GDM1 (cell line): ENCODE results near the gene IARS1.
A peak's percentile ranks its signal among the peaks of the same experiment; 100 is the strongest.

Experiments used
- DNase-seq: peaks from one replicate; lab custom pipeline; 2025; lab: John Stamatoyannopoulos, UW

Gene IARS1

DNA sequence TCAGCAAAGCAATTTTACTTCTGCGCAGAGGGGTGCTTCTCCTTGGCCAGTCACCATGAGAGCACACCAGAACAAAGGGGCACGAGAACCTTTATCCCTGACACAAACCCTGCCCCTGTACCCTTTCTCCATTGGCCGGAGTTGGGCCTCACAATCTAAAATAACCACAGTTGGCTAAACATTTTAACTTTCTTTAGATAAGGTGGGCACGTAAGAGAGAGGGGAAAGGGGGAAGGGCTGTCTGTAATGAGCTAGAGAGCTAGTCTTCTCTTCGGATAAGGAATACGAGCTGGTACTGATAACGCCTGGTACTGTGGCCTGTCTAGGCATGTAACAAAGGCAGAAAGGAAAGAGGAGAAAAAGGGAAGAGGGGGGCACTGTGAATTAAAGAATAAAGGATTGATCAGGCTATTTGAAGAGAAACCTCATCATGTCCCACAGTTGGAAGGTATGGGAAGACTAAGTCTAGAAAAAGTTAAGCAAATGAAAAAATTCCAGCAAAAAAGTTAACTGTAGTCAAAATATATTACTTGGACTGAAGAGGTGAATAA lies 1.8 kb upstream of the IARS1 start:
- no peak for DNase-seq

DNA sequence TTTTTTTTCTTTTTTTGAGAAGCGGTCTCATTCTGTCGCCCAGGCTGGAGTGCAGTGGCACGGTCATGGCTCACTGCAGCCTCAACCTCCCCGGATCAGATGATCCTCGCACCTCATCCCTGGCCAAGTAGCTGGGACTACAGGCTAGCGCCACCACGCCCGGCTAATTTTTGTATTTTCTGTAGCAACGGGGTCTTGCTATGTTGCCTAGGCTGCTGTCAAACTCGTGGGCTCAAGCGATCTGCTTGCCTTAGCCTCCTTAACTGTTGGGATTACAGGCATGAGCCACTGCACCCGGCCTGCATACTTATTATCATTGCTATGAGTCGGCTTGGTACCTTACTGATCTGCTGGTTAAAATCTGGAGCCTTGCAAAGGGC lies 790 bp upstream of the IARS1 start:
- DNase-seq, result no peak

DNA sequence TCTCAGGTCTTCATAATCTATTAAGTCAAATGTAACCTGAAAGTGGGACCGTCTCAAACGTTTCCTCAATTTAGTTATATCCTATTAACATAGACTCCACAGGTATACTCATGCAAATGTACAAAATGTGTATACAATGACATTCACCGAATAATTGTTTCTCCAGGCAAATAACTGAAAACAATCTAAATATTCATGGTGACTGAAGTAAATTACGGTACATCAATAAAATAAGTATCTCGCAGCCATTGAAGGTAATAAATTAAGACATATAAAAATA lies 482 bp downstream of the IARS1 start:
- no peak for DNase-seq

DNA sequence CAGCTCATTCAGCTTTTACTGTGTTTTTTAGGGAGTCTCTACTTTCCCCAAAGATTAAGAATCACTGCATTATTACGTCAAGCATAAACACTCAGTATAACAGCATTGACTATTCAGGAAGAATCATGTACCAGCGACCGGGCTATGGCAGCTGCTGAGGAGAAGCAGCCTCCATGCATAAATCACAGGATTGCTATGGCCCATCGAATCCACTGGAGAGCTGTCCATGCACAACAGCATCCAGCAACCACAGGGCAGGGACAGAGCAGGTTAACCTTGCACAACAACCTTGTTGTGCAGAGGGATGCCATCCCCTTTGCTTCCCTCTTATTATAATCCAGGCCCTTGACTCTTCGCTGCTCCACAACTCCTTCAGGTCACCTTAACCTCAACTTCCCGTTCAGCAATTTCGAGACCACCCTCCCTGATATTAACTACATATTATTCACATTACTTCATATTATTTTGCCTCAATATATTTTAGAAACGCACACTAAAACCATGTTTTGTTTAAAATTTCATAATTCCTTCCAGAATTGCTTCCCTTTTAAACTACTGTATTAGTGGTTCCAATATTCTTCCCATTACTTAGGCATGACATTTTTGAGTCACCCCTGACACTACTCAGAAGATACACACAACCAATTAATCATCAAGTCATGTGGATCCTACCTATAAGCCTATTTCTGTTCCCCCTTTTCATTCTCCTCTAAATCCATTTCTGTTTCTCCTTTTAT lies 991 bp downstream of the IARS1 start:
- no peak for DNase-seq

DNA sequence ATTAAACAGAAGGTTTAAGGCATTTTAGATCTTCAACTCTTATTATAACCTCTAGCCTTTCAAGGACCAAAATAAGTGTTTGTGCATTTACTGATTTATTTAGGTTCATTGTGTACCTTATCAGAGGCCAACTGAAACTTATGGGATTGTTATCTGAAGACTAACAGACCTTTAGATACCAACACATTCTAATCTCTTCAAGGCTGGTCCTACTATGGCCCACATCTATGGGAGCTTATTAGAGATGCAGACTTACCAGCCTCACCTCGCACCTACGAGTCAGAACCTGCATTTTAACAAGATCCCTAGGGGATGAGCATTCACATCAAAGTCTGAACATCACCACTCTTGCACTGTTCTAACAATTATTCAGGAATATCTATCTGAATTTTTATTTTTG lies 1.9 kb downstream of the IARS1 start:
- DNase-seq, result no peak

DNA sequence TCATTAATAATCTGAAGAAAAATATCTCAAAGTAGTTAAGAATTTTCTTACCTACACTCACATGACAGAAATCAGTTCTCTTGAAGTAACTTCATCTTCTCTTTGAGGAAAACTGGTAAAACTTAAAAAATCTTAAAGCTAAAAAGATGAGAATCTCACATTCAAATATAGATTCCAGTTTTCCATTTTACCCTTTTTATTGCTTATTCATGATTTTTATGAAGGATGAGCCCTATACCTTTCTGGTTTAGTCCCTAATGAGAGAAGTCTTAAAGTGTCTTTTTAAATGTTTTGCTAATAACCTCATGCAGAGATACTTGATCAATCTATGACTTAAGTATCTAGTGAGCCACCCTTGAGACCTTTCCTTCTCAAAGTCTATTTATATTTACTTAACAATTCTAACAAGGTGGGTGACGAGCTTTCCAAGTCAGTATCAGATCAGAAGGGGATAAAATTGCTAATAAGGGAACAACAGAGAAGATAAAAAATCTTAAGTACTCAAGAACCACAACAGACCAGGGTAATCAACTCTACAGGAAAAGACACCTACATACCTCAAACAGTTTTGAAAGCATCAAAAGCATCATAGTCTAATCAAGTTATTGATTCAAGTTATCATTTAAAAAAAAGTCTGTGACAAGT lies 2.6 kb downstream of the IARS1 start:
- no peak for DNase-seq

DNA sequence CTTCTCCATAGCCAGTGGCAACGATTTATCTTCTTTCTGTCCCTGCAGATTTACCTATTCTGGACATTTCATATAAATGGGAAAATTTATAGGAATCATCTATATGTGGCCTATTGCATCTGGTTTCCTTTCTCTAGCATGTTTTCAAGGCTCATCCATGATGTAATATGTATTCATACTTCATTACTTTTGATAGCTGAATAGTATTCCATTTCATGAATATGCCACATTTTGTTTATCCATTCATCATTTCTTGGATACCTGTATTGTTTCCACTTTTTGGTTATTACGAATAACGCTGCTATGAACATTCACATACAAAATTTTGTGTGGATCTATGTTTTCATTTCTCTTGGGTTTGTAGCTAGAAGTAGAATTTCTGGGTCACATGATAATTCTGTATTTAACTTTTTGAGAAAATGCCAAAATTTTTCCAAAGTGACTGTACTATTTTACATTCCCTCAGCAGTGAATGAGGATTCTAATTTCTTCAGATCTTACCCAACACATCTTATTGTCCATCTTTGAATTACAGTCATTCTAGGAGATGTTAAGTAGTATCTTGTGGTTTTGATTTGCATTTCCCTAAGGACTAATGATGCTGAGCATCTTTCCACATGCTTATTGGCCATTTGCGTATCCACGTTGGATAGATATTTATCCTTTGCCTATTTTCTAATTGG lies 3.6 kb downstream of the IARS1 start:
- DNase-seq, result no peak

DNA sequence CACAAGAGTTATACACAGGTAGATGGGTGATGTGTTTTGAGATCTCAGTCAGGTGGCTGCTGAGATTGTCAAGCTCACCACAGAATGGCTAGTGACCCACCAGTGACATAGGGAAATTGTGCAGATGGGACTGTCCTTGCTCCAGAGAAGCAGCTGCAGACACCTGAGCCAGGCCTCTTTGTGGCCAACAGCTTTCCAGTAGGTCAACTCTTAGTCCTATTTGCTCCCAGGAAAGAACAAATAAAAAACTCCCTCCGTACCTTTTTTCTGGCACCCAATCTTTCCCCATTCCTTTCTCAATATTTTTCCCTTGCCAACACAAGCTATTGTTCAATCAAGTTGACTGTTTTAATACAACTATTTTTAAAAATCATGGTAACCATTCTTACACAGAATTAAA lies 14.2 kb downstream of the IARS1 start:
- DNase-seq, result no peak

DNA sequence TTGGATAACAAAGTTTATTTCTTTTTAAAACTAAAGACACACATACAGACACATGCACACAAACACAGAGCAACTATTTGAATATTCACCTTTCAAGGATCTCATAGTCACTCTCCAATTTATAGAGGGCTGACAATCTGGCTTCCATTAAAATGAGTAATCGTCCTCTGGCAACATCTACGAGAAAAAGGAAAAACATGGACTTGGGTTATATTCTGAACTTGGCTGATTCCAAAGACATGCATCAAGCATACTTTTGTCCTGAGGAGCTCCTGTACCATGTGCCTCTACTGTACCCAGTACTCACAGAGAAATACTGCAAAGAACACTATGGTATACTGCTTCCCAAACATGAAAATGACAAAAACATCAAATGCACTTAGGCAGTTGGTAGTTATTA lies 15.4 kb downstream of the IARS1 start:
- DNase-seq, result no peak

DNA sequence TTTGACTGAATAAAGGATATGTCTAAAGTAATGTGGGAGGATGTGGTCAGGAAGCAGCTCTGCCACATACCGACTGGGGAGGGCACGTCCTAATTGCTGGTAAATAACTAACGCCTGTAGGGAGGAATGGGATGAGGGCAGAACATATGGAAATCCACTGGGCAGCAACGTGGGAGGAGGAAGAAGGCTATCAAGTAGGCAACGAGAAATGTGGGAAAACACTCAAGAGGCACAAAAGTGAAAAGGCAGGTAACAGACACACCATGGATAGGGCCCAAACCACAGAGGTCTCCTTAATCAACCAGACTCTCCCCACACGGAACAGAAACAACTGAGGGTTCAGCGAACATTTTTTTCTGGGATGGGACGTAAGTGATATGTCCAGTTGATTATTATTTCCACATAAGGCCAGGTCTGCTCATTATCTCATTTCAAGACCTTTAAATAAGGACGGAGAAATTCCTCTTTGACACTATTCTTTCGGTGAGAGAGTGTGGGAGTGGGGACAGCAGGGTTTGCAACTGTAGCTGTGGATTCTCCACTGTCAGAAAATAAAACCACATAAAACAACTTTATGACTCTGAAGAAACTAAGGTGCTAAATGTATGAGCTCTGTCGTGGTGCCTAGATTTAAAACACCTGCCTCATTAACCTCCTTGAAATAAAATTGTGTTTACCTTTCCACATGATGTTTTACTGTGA lies 17.0 kb downstream of the IARS1 start:
- DNase-seq, result peak; percentile 10

DNA sequence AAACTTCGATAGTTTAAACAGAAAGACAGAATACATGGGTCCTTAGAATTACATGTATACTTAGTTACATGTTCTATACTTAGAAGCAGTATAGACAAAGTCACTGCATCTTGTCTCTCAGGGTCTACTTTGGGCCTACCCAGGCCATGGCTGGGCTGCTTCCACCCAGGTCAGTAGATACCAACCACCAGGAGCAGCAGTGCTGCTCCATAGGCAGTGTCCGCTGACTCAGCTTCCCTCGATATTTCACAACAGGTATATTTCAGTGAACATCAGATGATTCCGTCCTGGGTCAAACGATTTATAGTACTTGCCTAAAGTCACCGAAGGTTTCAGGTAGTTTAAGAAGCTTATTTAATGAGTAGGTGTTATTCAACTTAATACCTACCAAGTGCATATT lies 18.0 kb downstream of the IARS1 start:
- no peak for DNase-seq

DNA sequence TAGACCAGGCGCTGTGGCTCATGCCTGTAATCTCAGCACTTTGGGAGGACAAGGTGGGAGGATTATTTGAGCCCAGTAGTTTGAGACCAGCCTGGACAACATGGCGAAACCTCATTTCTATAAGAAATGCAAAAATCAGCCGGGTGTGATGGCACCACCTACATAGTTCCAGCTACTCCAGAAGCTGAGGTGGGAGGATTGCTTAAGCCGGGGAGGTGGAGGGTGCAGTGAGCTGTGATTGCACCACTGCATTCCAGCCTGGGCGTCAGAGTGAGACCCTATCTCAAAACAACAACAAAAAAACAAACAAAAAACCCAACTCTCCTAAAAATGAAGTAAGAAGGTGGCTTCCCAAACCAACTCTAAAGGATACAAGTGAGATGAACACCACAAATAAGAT lies 23.0 kb downstream of the IARS1 start:
- no peak for DNase-seq

DNA sequence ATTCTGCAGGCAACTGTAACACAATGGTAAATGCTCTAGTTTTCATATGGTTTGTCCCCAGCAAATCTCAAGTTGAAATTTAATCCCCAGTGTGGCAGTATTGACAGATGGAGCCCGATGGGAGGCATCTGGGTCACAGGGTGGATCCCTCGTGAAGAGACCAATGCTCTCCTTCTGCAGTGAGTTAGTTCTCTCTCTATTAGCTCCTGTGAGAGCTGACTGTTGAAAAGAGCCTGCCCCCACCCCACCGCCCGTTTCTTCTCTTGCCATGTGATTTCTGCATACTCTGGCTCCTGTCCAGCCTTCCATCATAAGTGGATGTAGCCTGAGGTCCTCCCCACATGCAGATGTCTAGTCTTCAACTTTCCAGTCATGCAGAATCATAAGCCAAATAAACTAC lies 27.0 kb downstream of the IARS1 start:
- no peak for DNase-seq

DNA sequence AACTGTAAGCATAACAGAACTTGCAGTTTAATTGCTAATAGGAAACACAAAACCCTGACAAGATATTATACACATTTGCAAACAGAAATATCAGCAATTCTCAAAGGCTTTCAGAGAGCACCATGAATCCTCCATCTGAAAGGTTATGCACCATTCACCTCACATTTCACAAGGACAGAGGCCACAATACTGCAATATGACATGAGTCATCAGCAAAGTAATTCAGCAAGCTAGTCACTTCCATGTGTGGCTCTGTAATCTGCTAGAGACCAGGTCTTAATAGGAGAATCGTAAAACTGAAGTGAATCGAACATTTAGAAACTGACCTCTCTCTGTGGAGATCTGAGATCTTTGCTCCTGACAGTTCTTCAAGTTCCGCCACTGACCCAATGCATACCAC lies 28.3 kb downstream of the IARS1 start:
- DNase-seq, result no peak

DNA sequence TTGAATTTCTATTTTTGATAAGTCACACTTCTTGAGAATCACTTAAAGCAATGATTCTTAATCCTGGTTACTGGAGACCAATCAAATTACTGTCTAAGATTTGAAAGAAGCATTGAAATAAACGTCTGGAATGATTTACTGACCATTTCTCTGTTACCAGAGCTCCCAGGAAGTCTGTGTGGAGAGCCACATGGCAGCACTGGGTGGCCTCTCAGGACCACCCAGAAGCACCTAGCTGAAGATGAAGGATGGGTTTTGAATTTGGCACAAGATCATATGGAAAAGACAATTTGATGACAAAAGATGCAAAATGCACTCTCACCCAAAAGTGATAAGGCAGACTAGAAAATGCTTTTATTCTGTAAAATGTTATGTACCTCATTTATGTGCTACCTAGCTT lies 30.4 kb downstream of the IARS1 start:
- DNase-seq, result no peak

DNA sequence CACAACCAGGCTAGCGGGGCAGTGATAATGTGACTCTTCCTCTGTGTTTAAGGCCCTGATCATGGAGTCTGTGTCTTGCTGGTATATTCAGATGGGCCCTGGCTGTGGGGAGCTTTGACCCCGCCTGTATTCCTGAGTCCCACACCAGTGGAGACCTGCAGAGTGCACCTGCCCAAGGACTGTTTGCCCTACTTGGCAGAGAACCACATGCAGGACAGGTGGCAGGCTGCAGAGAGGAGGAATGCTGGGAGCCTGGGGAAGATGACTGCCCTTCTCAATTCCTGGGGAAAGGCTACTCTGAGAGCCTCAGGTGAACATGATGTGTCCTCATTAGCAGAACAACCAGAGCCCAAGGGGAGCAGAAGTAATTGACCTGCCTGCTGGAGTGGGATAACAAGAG lies 36.2 kb downstream of the IARS1 start:
- no peak for DNase-seq

DNA sequence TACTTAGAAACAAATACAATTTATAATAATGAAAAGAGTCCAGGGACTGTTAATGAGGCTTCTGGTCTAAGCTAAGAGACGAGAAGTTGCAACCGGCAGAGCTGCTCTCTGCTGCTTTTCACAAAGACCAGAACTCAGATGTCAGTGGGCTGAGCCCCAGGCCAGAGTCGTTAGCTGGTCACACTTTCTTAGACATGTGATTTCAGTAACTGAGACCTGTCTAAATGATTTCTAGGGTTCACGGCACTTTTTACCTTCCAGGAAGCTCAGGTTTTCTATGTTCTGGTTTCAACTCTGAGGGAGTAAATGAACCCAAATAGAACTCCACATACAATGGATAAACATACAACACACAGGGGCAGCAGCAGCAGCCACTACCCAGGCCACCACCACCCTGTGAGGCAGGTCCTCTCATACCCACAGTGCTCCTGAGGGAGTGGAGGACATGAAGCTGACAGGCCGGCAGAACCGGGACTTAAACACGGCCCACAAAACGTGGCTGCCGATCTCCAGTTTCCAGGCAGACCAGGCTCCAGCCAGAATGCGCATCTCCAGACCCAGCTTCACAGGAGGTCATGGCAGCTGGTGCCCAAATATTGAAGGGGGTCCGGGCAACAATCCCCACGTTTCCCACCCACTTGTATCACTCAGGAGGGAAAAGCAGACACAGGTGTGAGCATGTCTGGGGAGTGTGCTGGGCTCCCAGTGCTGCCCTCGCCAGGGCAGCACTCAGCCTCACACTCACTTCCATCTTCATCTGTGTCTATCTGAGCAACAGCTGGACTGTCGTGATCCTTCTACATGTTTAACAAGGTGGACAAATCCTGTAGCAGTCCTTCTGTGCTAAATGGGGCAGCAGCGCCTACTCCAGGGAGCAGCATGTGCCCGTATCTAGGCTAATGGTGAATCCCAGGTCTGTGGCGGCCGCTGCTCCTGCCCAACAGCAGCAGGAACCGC lies 38.8 kb downstream of the IARS1 start:
- no peak for DNase-seq

DNA sequence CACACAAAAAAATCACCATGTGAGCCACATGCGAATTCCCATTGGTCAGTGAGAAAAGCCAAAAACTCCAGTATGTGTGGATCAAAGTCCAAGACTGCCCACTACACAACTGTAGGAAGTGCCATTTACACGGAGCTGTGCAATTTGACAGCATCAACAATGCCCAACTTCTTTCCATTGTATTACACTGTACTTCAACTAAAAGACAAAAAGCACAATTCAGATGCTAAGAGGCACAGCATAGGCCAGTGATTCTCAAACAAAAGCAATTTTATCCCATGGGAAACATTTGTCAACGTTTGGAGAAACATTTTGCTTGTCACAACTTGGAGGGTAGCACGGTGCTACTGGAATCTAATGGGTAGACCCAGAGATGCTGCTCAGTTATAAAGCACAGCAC lies 39.8 kb downstream of the IARS1 start:
- no peak for DNase-seq

DNA sequence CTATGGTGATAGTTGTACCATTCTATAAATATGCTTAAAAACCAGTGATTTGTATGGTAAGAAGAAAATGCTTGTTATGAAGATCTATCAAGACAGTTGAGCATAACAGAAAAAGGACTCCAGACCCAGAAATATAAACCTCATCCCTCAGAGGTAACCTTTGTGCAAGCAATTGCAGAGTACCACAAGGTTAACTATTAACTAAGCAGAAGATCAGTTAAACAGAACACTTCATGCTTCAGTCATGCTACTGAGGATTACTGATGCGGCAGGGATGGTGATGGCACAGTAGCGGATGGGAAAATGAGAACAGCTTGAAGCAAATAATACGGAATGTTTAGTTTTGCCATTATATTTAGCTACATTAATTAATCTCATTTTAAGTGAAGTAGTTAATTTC lies 45.5 kb downstream of the IARS1 start:
- DNase-seq, result no peak

DNA sequence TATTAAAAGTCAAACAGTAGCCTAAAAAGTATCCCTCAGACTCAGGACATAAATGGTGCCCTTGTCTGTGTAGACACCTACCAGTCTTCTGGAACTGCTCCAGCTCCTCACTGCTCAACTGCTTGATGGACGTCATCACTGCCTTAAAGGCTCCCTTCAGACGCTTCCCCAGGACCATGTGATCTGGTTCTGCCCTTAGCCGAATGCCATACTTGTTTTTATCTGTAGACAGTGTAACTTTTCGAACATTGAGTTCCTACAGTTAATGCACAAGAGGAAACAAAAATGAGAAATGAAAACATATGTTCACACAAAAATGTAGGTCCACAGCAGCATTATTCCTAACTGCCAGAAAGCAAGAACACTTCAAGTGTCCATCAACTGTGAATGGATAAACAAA lies 46.2 kb downstream of the IARS1 start:
- DNase-seq, result no peak

DNA sequence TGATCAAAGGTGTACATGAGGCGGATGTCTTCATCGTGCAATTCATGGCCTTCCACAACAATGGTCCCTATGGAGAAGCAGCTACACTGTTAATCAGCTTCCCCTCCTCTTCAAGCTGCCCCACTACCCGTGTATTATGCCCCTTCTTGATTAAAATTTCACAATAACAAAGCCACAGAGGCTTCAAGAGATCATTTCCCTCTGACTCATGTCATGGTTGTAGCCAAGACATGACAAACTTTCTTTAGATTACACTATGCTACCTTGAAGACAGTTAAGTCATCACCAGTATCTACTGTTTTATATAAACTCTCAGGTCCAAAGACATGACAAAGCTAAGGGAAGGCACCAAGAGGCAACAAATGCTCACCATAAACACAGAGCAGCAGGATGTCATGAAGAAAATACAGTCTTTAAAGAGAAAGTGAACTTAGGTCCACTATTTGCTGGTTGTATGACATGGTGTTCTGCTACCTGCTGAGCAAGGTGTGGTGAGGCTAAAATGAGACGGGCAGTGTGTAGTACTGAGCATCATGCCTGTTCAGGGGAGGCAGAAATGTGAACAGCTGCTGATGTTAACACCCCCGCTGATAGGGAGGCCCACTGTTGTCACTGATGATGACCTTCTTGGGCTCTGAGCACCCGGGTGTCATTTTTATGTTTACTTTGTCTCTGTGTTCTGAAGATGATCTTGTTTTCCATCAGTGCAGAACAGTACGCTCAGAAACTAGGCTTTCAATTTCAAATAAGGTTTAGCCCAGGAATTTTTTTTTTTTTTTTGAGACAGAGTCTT lies 48.3 kb downstream of the IARS1 start:
- no peak for DNase-seq
